OCI-LY3 (cell line): ENCODE data around the gene KRTAP13-3.

ENCODE experiments used
- H2AFZ ChIP-seq: fragments of 200-600, 300-600 bp; shearing (Covaris generic); 2 replicates; pipeline ENCODE4 v1.6.0; 2014; ENCODE audit warnings: antibody characterized with exemption, low read depth, low read length
- H3K27ac ChIP-seq: fragments of 200-600, 300-600 bp; sonication (generic); 2 replicates; pipeline ENCODE4 v1.5.1; 2014; ENCODE audit warnings: mild to moderate bottlenecking, low read length, moderate library complexity, mixed read lengths
- H3K27me3 ChIP-seq: fragments of 200-600, 300-600 bp; sonication (generic); 2 replicates; pipeline ENCODE4 v1.6.1; 2014; ENCODE audit warnings: low read depth, low read length, mixed read lengths
- H3K36me3 ChIP-seq: fragments of 200-600, 300-600 bp; sonication (generic); replicated peaks from 2 replicates; pipeline ENCODE3; 2014; ENCODE audit warnings: low read depth, low read length, mixed read lengths
- H3K4me1 ChIP-seq: fragments of 300-600, 200-600 bp; sonication (generic); 2 replicates; pipeline ENCODE4 v1.6.1; 2014; ENCODE audit warnings: low read length, mixed read lengths
- H3K4me2 ChIP-seq: fragments of 200-600, 300-600 bp; sonication (generic); 2 replicates; pipeline ENCODE4 v1.6.1; 2014; ENCODE audit warnings: low read length, mixed read lengths
- H3K4me3 ChIP-seq: fragments of 300-600, 200-600 bp; sonication (generic); 2 replicates; pipeline ENCODE4 v1.5.1; 2014; ENCODE audit warnings: antibody characterized with exemption, mild to moderate bottlenecking, low read length, moderate library complexity
- H3K79me2 ChIP-seq: fragments of 300-600, 200-600 bp; shearing (Covaris generic); 2 replicates; pipeline ENCODE4 v1.6.1; 2014; ENCODE audit warnings: mild to moderate bottlenecking, low read length, mixed read lengths
- H3K9ac ChIP-seq: fragments of 300-600, 200-600 bp; shearing (Covaris generic); 2 replicates; pipeline ENCODE4 v1.6.0; 2014; ENCODE audit warnings: mild to moderate bottlenecking, low read length, moderate library complexity
- H3K9me3 ChIP-seq: fragments of 200-600, 300-600 bp; shearing (Covaris generic); 2 replicates; pipeline ENCODE4 v1.6.1; 2014; ENCODE audit warnings: low read length, mixed read lengths; ENCODE audit not compliant: insufficient read depth
- H4K20me1 ChIP-seq: fragments of 200-600, 300-600 bp; sonication (generic); 2 replicates; pipeline ENCODE4 v1.6.1; 2016; ENCODE audit warnings: low read length, mixed read lengths; ENCODE audit not compliant: insufficient read depth
- EZH2phosphoT487 ChIP-seq: fragments of 200-600 bp; shearing (Covaris generic); IDR thresholded peaks from 2 replicates; pipeline ENCODE4 v1.6.1; 2018; ENCODE audit warnings: antibody characterized with exemption, mixed run types, low read depth
- TF ChIP-seq, protein P1 (sequence below): fragments of 200-600, 300-600 bp; sonication (generic); IDR thresholded peaks from 2 replicates; pipeline ENCODE4 v1.5.1; 2014; ENCODE audit warnings: antibody characterized with exemption, low read length, low read depth

The KRTAP13-3 gene

DNA sequence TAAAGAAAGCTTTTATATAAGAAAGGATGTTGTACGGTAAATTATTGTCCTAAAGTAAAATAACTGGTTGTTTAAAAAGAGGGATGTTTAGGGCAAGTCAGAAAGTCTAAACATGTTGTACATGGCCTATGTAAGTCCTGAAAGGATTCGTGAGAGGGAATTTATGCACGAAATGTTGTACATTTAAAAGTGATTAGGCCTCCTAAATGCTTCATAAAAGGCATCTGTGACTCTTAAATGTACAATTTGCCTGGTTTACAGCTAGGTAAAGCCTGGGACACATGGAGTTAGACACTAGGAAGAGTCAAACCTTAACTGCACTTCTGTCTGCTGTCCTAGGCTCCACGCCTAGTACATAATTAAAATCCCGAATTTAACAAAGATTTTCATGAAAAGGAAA, 9.7 kb downstream of the KRTAP13-3 start:
- Histone ChIP-seq H3K4me3 (no peak overlapping the region), H3K9ac (no peak overlapping the region), H3K9me3 (no peaks in the 10 kb centered on the region), H2AFZ (no peak overlapping the region), H3K4me2 (no peak overlapping the region), H3K4me1 (no peaks in the 10 kb centered on the region), H4K20me1 (no peaks in the 10 kb centered on the region), H3K36me3 (no peaks in the 10 kb centered on the region), H3K27me3 (no peaks in the 10 kb centered on the region), H3K79me2 (no peaks in the 10 kb centered on the region), H3K27ac (no peak overlapping the region)
- TF ChIP-seq EZH2phosphoT487: no peak
- TF ChIP-seq, protein P1, sequence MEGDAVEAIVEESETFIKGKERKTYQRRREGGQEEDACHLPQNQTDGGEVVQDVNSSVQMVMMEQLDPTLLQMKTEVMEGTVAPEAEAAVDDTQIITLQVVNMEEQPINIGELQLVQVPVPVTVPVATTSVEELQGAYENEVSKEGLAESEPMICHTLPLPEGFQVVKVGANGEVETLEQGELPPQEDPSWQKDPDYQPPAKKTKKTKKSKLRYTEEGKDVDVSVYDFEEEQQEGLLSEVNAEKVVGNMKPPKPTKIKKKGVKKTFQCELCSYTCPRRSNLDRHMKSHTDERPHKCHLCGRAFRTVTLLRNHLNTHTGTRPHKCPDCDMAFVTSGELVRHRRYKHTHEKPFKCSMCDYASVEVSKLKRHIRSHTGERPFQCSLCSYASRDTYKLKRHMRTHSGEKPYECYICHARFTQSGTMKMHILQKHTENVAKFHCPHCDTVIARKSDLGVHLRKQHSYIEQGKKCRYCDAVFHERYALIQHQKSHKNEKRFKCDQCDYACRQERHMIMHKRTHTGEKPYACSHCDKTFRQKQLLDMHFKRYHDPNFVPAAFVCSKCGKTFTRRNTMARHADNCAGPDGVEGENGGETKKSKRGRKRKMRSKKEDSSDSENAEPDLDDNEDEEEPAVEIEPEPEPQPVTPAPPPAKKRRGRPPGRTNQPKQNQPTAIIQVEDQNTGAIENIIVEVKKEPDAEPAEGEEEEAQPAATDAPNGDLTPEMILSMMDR: no peak

GRCh38 chr21:30408782-30409494, 16.8 kb downstream of the KRTAP13-3 start:
- no peaks in the 10 kb centered on the region for H4K20me1 ChIP-seq
- H3K4me3 ChIP-seq: peak overlapping the region; percentile 77
- H3K27ac ChIP-seq: no peak overlapping the region
- no peaks in the 10 kb centered on the region for H3K79me2 ChIP-seq
- TF ChIP-seq, protein P1: peak; percentile 62
- TF ChIP-seq EZH2phosphoT487: no peak
- peak overlapping the region; percentile 94 for H2AFZ ChIP-seq
- no peaks in the 10 kb centered on the region for H3K27me3 ChIP-seq
- peak overlapping the region; percentile 37; the same call in 1 of the 2 replicates for H3K9ac ChIP-seq
- no peaks in the 10 kb centered on the region for H3K36me3 ChIP-seq
- H3K4me1 ChIP-seq: no peaks in the 10 kb centered on the region
- no peaks in the 10 kb centered on the region for H3K9me3 ChIP-seq
- H3K4me2 ChIP-seq: peak overlapping the region; percentile 82

GRCh38 chr21:30395731-30396130, 30.0 kb downstream of the KRTAP13-3 start, which contains the start of gene KRTAP13-1:
TSS of gene KRTAP13-1 (plus strand) at chr21:30396031. CDS start at chr21:30396087, 56 bp downstream.
- no peaks in the 10 kb centered on the region for H3K9me3 ChIP-seq
- no peak within 1 kb of the TSS for H3K27ac ChIP-seq
- H3K4me3 ChIP-seq: no peak within 1 kb of the TSS
- H3K4me2 ChIP-seq: no peak within 1 kb of the TSS
- peaks cover 4% of the 10 kb centered on the region; the same call in 1 of the 2 replicates for H3K4me1 ChIP-seq
- H3K36me3 ChIP-seq: no peaks in the 10 kb centered on the region
- H3K27me3 ChIP-seq: no peaks in the 10 kb centered on the region
- H2AFZ ChIP-seq: no peak within 1 kb of the TSS
- TF ChIP-seq EZH2phosphoT487: no peak
- TF ChIP-seq, protein P1: no peak
- H3K9ac ChIP-seq: no peak within 1 kb of the TSS
- no peaks in the 10 kb centered on the region for H4K20me1 ChIP-seq
- no peaks in the 10 kb centered on the region for H3K79me2 ChIP-seq

- H3K27ac ChIP-seq: no peak overlapping the region
- H3K4me1 ChIP-seq: peaks cover 4% of the 10 kb centered on the region; the same call in 1 of the 2 replicates
- TF ChIP-seq EZH2phosphoT487: no peak
- TF ChIP-seq, protein P1: no peak
- no peak overlapping the region for H3K9ac ChIP-seq
- no peaks in the 10 kb centered on the region for H4K20me1 ChIP-seq
- no peaks in the 10 kb centered on the region for H3K27me3 ChIP-seq
- H3K4me2 ChIP-seq: no peak overlapping the region
- H3K4me3 ChIP-seq: no peak overlapping the region
- no peak overlapping the region for H2AFZ ChIP-seq
- H3K9me3 ChIP-seq: no peaks in the 10 kb centered on the region
- no peaks in the 10 kb centered on the region for H3K79me2 ChIP-seq
- H3K36me3 ChIP-seq: no peaks in the 10 kb centered on the region
Observed at GRCh38 chr21:30391492-30392025, 34.2 kb downstream of the KRTAP13-3 start.
